Measurements from ENCODE around the gene GOLGA1. TPM values are rescaled to one million over a fixed set of nuclear protein-coding genes. Genes with fewer than 3 reads are reported as not detected.

The GOLGA1 gene
- total and polyA plus RNA-seq, 2 of the 13 experiments (the other 11 are each of a cell fraction or from before 2014, with no cell fraction given), result 12.7 to 15.9 TPM

DNA sequence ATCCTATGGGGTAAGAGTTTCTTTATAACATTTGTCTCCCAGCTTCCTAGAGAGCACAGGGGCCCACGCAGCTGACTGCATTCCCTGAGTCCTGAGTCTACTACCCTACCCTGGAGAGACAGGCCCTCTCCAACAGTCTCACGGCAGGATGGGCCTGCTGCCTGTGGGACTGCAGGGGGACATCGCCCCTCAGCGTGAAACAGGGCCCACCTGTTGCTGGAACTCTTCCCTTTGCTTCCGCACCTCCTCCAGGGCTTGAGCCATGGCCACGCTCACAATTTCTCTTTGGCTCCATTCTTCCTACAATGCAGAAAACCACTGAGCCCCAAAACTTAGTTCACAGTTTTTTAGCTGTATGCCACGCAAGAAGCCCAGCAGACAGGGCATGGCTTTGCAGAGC, 50.7 kb downstream of the GOLGA1 start:
- Histone ChIP-seq H3K4me3 (replicated peaks in 1 of 3; ENCODE audit: insufficient read depth in 1 of 3, low read depth in 2 of 3, low read length in 3 of 3) (no peak overlapping the region), H4K20me1 (ENCODE audit: insufficient read depth, low read length) (no peaks in the 10 kb centered on the region), H3K36me3 (replicated peaks in 1 of 2; ENCODE audit: control insufficient read depth in 1 of 2, insufficient read depth in 2 of 2, low read length in 2 of 2) (peaks cover 24 to 63% of the 10 kb centered on the region in 2 experiments; a peak in 4 of 5 replicates), H2AFZ (ENCODE audit: low read length) (no peak overlapping the region), H3K4me1 (ENCODE audit: insufficient read depth, low read length) (no peaks in the 10 kb centered on the region), H3K9ac (ENCODE audit: insufficient read depth, low read depth, low read length) (no peak overlapping the region), H3K27me3 (ENCODE audit: control insufficient read depth in 1 of 2, insufficient read depth in 2 of 2, low read length in 2 of 2) (no peaks in the 10 kb centered on the region), H3K4me2 (ENCODE audit: low read depth, low read length) (no peak overlapping the region), H3K9me3 (ENCODE audit: low read length) (no peaks in the 10 kb centered on the region), H3K27ac (ENCODE audit: extremely low read length, insufficient read depth, low read length) (no peak overlapping the region), H3K79me2 (ENCODE audit: insufficient read depth, low read length) (no peaks in the 10 kb centered on the region)
- in situ Hi-C loops (cut with HindIII; ENCODE audit: extremely low pct_ligation_motif_present, low pct_unique_long_range_greater_than_20kb) (no loop called here), intact Hi-C loops (cut with micrococcal nuclease; ENCODE audit: unreplicated experiment) (no loop called here)
- CTCF ChIA-PET (ENCODE audit: low intra/inter-chr PET ratio, low total read pairs), result no interaction called here
- DNase-seq (ENCODE audit: low spot score), result no peak
- no TSS peak for BruUV-seq (replicated peaks)
- no peak for FAIRE-seq
- TF ChIP-seq ZNF83 (CRISPR knock-in tag; IDR thresholded peaks at IDR 0.05; ENCODE audit: borderline replicate concordance), result no peak
- ATAC-seq, result no peak
- POLR2A ChIA-PET, result no interaction called here
- WGBS (ENCODE audit: low lambda C conversion rate), result 93% methylated on average over 3 of the region's 7 CpGs

DNA sequence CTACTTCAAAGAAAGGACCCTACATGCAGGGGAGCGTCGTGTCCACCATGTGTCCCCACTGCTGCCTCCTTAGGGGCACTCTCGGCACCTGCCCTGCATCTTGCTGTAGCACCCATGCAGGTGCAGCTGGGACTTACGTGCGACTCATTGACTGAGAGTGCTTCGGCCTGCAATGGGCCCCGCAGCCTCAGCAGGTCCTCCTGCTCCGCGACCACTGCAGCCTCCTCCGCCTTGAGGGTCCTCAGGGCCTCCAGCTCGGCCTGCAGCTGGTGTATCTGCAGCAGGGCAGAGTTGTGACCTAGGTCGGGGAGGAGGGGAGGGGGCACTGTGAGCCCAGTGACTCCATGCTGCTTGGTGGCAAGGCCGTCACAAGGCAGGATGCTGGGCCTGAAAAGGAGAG, 51.9 kb downstream of the GOLGA1 start:
- no peaks in the 10 kb centered on the region for H3K27me3 ChIP-seq (ENCODE audit: control insufficient read depth in 1 of 2, insufficient read depth in 2 of 2, low read length in 2 of 2)
- CTCF ChIA-PET (ENCODE audit: low intra/inter-chr PET ratio, low total read pairs), result no interaction called here
- intact Hi-C loops (cut with micrococcal nuclease; ENCODE audit: unreplicated experiment), result no loop called here
- FAIRE-seq, result no peak
- no peaks in the 10 kb centered on the region for H4K20me1 ChIP-seq (ENCODE audit: insufficient read depth, low read length)
- no peaks in the 10 kb centered on the region for H3K79me2 ChIP-seq (ENCODE audit: insufficient read depth, low read length)
- H3K9ac ChIP-seq (ENCODE audit: insufficient read depth, low read depth, low read length), result no peak overlapping the region
- no peak overlapping the region for H2AFZ ChIP-seq (ENCODE audit: low read length)
- in situ Hi-C loops (cut with HindIII; ENCODE audit: extremely low pct_ligation_motif_present, low pct_unique_long_range_greater_than_20kb), result no loop called here
- H3K36me3 ChIP-seq (replicated peaks in 1 of 2; ENCODE audit: control insufficient read depth in 1 of 2, insufficient read depth in 2 of 2, low read length in 2 of 2), result peaks cover 24 to 63% of the 10 kb centered on the region in 2 experiments; a peak in 4 of 5 replicates
- no peaks in the 10 kb centered on the region for H3K4me1 ChIP-seq (ENCODE audit: insufficient read depth, low read length)
- POLR2A ChIA-PET, result no interaction called here
- no peaks in the 10 kb centered on the region for H3K9me3 ChIP-seq (ENCODE audit: low read length)
- 97% methylated on average over 7 of the region's 13 CpGs for WGBS (ENCODE audit: low lambda C conversion rate)
- no peak for ATAC-seq
- no peak overlapping the region for H3K4me2 ChIP-seq (ENCODE audit: low read depth, low read length)
- H3K27ac ChIP-seq (ENCODE audit: extremely low read length, insufficient read depth, low read length), result no peak overlapping the region
- no peak for DNase-seq (ENCODE audit: low spot score)
- no TSS peak for BruUV-seq (replicated peaks)
- no peak overlapping the region for H3K4me3 ChIP-seq (replicated peaks in 1 of 3; ENCODE audit: insufficient read depth in 1 of 3, low read depth in 2 of 3, low read length in 3 of 3)
- TF ChIP-seq ZNF766 (CRISPR knock-in tag; IDR thresholded peaks at IDR 0.05; ENCODE audit: borderline replicate concordance) (no peak), CC2D1A (CRISPR knock-in tag; IDR thresholded peaks at IDR 0.05) (no peak), ZNF788 (CRISPR knock-in tag; IDR thresholded peaks at IDR 0.05; ENCODE audit: borderline replicate concordance) (no peak), TOE1 (CRISPR knock-in tag; IDR thresholded peaks at IDR 0.05) (no peak), POLR2AphosphoS2 (IDR thresholded peaks at IDR 0.05; ENCODE audit: low read depth, low read length) (no peak), ZNF780A (CRISPR knock-in tag; IDR thresholded peaks at IDR 0.05) (no peak), SRSF9 (IDR thresholded peaks at IDR 0.05; ENCODE audit: borderline replicate concordance, insufficient read depth, low read depth, low read length, poor library complexity, severe bottlenecking) (no peak), MED1 (CRISPR knock-in tag; IDR thresholded peaks at IDR 0.05) (no peak), ZSCAN29 (CRISPR knock-in tag; conservative IDR thresholded peaks at IDR 0.05) (no peak), ZNF761 (CRISPR knock-in tag; conservative IDR thresholded peaks at IDR 0.05) (no peak), NFYB (CRISPR knock-in tag; IDR thresholded peaks at IDR 0.05) (no peak), ZNF616 (CRISPR knock-in tag; IDR thresholded peaks at IDR 0.05; ENCODE audit: low read depth) (no peak), BRD4 (CRISPR knock-in tag; IDR thresholded peaks at IDR 0.05) (no peak), ZNF350 (CRISPR knock-in tag; IDR thresholded peaks at IDR 0.05; ENCODE audit: borderline replicate concordance, low read depth) (no peak), PAF1 (CRISPR knock-in tag; IDR thresholded peaks at IDR 0.05) (no peak)
- TF ChIP-seq, protein P1, sequence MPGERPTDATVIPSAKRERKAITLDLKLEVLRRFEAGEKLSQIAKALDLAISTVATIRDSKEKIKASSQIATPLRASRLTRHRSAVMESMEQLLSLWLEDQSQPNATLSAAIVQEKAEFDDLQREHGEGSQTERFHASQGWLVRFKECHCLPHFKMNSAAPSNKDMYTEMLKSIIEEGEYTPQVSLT (CRISPR knock-in tag; IDR thresholded peaks at IDR 0.05; ENCODE audit: borderline replicate concordance, low read depth), result no peak

All from HepG2 (cell line).